ENCODE data around the gene ZNF827. TPM values are rescaled to one million over a fixed set of nuclear protein-coding genes. Genes with fewer than 3 reads are reported as not detected.
A peak's percentile ranks its signal among the peaks of the same experiment; 100 is the strongest.

Gene ZNF827
- total RNA-seq, 4 donors from 2014 or later = 9.3 to 39.4 (median 20.3) TPM

- H3K27me3 ChIP-seq = no peaks in the 10 kb centered on the region
- TF ChIP-seq POLR2A (IDR thresholded peaks at IDR 0.05) (no peak), EP300 (IDR thresholded peaks at IDR 0.05) (no peak), POLR2AphosphoS5 (IDR thresholded peaks at IDR 0.05) (no peak), CTCF (IDR thresholded peaks at IDR 0.05) (no peak)
- H3K4me1 ChIP-seq = peaks cover 0 to 17% (median 2%) of the 10 kb centered on the region in 3 donors
- no peak overlapping the region for H3K27ac ChIP-seq
- no peak overlapping the region for H3K4me3 ChIP-seq
- no peak for ATAC-seq
- no peaks in the 10 kb centered on the region for H3K36me3 ChIP-seq
- H3K9me3 ChIP-seq = no peaks in the 10 kb centered on the region
- 40 to 85% methylated on average over 1 of the region's 1 CpG for WGBS, 2 donors (ENCODE audit: low coverage in 1 of 2)
Observed at GRCh38 chr4:145921231-145921630, 17.4 kb downstream of the ZNF827 start.

- Histone ChIP-seq H3K27me3 (no peaks in the 10 kb centered on the region), H3K4me1 (peaks cover 0 to 17% (median 2%) of the 10 kb centered on the region in 3 donors), H3K27ac (peak overlapping the region in 3 of 4 donors; percentile 40 to 66 (median 53)), H3K36me3 (no peaks in the 10 kb centered on the region), H3K4me3 (no peak overlapping the region), H3K9me3 (no peaks in the 10 kb centered on the region)
- 20 to 50% methylated on average over 1 to 6 of the region's 8 CpGs for WGBS, 2 donors (ENCODE audit: low coverage in 1 of 2)
- TF ChIP-seq POLR2A (IDR thresholded peaks at IDR 0.05) (no peak), POLR2AphosphoS5 (IDR thresholded peaks at IDR 0.05) (no peak), EP300 (IDR thresholded peaks at IDR 0.05) (no peak), CTCF (IDR thresholded peaks at IDR 0.05) (no peak)
- ATAC-seq = peak; percentile 73
Observed at GRCh38 chr4:145920205-145920604, 18.4 kb downstream of the ZNF827 start.

GRCh38 chr4:145912376-145912775 lies 26.2 kb downstream of the ZNF827 start:
- H3K36me3 ChIP-seq = no peaks in the 10 kb centered on the region
- no peak for ATAC-seq
- H3K9me3 ChIP-seq = no peaks in the 10 kb centered on the region
- H3K27me3 ChIP-seq = no peaks in the 10 kb centered on the region
- WGBS, 2 donors (ENCODE audit: low coverage in 1 of 2) = 100% methylated on average over 2 of the region's 2 CpGs; no CpG with 5 or more reads in 1 of the 2 donors
- no peak overlapping the region for H3K27ac ChIP-seq
- peaks cover 0 to 38% (median 0%) of the 10 kb centered on the region in 3 donors for H3K4me1 ChIP-seq
- no peak overlapping the region for H3K4me3 ChIP-seq
- TF ChIP-seq CTCF (IDR thresholded peaks at IDR 0.05) = no peak
- TF ChIP-seq POLR2AphosphoS5 (IDR thresholded peaks at IDR 0.05) = no peak
- TF ChIP-seq EP300 (IDR thresholded peaks at IDR 0.05) = no peak
- no peak for TF ChIP-seq POLR2A (IDR thresholded peaks at IDR 0.05)

- no peaks in the 10 kb centered on the region for H3K27me3 ChIP-seq
- peak overlapping the region; percentile 27 to 47 for H3K4me3 ChIP-seq
- 36 to 52% methylated on average over 5 to 6 of the region's 12 CpGs for WGBS, 2 donors (ENCODE audit: low coverage in 1 of 2)
- no peaks in the 10 kb centered on the region for H3K36me3 ChIP-seq
- H3K27ac ChIP-seq = peak overlapping the region in 3 of 4 donors; percentile 63 to 71 (median 71)
- TF ChIP-seq POLR2A (IDR thresholded peaks at IDR 0.05) (no peak), POLR2AphosphoS5 (IDR thresholded peaks at IDR 0.05) (no peak), CTCF (IDR thresholded peaks at IDR 0.05) (no peak)
- H3K9me3 ChIP-seq = no peaks in the 10 kb centered on the region
- peak; percentile 52 for ATAC-seq
- peaks cover 0 to 43% (median 0%) of the 10 kb centered on the region in 3 donors for H3K4me1 ChIP-seq
Observed at GRCh38 chr4:145909773-145910172, 28.9 kb downstream of the ZNF827 start.

GRCh38 chr4:145909281-145909715 lies 29.3 kb downstream of the ZNF827 start:
- Histone ChIP-seq H3K27ac (peak overlapping the region; percentile 8 to 71 (median 67)), H3K36me3 (no peaks in the 10 kb centered on the region), H3K9me3 (no peaks in the 10 kb centered on the region), H3K27me3 (no peaks in the 10 kb centered on the region), H3K4me3 (peak overlapping the region; percentile 27 to 47), H3K4me1 (peaks cover 0 to 38% (median 0%) of the 10 kb centered on the region in 3 donors)
- ATAC-seq = peak; percentile 88
- WGBS, 2 donors (ENCODE audit: low coverage in 1 of 2) = 78% methylated on average over 5 of the region's 7 CpGs; no CpG with 5 or more reads in 1 of the 2 donors
- TF ChIP-seq CTCF (IDR thresholded peaks at IDR 0.05) = peak in 1 of 4 experiments; percentile 11
- no peak for TF ChIP-seq POLR2AphosphoS5 (IDR thresholded peaks at IDR 0.05)
- TF ChIP-seq POLR2A (IDR thresholded peaks at IDR 0.05) = no peak
- no peak for TF ChIP-seq EP300 (IDR thresholded peaks at IDR 0.05)

All from gastroesophageal sphincter (tissue), 4 donors.